HEK293 (cell line): ENCODE measurements around the gene KCNK17.

Experiments
- CTCF ChIP-seq: fragments of 450-650 bp; formaldehyde crosslinking; IDR thresholded peaks from 2 replicates; pipeline ENCODE4 v1.5.1; 2016; ENCODE audit warnings: missing biosample characterization, missing genetic modification characterization
- SCRT1 ChIP-seq: fragments of 450-650 bp; formaldehyde crosslinking; IDR thresholded peaks from 2 replicates; pipeline ENCODE4 v1.5.1; 2016; ENCODE audit warnings: missing biosample characterization, missing genetic modification characterization, borderline replicate concordance
- ZNF274 ChIP-seq, 2 experiments: fragments of 200-500 bp in 1 of 2; fragments of 450-650 bp in 1 of 2; sonication (Bioruptor generic) in 1 of 2; formaldehyde crosslinking in 1 of 2; IDR thresholded peaks; 2 replicates each; pipeline versions ENCODE4 v1.5.1 to v1.6.1; 2014 to 2016; ENCODE audit warnings: borderline replicate concordance in 1 of 2, inconsistent platforms in 1 of 2, low read length in 1 of 2, missing biosample characterization in 1 of 2, missing genetic modification characterization in 1 of 2
- ZNF394 ChIP-seq: fragments of 450-650 bp; formaldehyde crosslinking; IDR thresholded peaks from 2 replicates; pipeline ENCODE4 v1.5.1; 2016; ENCODE audit warnings: missing biosample characterization, missing genetic modification characterization, mild to moderate bottlenecking, moderate library complexity, borderline replicate concordance
- ZNF398 ChIP-seq: fragments of 450-650 bp; formaldehyde crosslinking; IDR thresholded peaks from 2 replicates; pipeline ENCODE4 v1.5.1; 2017; ENCODE audit warnings: missing biosample characterization, missing genetic modification characterization
- ZNF449 ChIP-seq: fragments of 450-650 bp; formaldehyde crosslinking; IDR thresholded peaks from 2 replicates; pipeline ENCODE4 v1.5.1; 2017; ENCODE audit warnings: missing biosample characterization, mild to moderate bottlenecking, missing genetic modification characterization, moderate library complexity
- ZNF518A ChIP-seq: fragments of 450-650 bp; formaldehyde crosslinking; conservative IDR thresholded peaks from 2 replicates; pipeline ENCODE4 v1.5.1; 2016; ENCODE audit warnings: low read depth, missing biosample characterization, missing genetic modification characterization
- ZNF529 ChIP-seq: fragments of 450-650 bp; formaldehyde crosslinking; IDR thresholded peaks from 2 replicates; pipeline ENCODE4 v1.5.1; 2017; ENCODE audit warnings: missing genetic modification characterization, missing biosample characterization; ENCODE audit not compliant: insufficient replicate concordance
- ZNF596 ChIP-seq: fragments of 450-650 bp; IDR thresholded peaks from 2 replicates; pipeline ENCODE4 v1.5.0; 2018; ENCODE audit warnings: missing biosample characterization, mild to moderate bottlenecking, missing genetic modification characterization, moderate library complexity
- ZNF707 ChIP-seq: fragments of 450-650 bp; formaldehyde crosslinking; IDR thresholded peaks from 2 replicates; pipeline ENCODE4 v1.5.1; 2016; ENCODE audit warnings: missing biosample characterization, missing genetic modification characterization

- TF ChIP-seq CTCF (no peak), ZNF394 (no peak), ZNF518A (tag by site-specific recombination) (no peak), ZNF274 (IDR thresholded peaks at IDR 0.05; ENCODE audit: low read length) (no peak), ZNF274 (tag by site-specific recombination; IDR thresholded peaks at IDR 0.05; ENCODE audit: borderline replicate concordance) (no peak), ZNF596 (tag by site-specific recombination) (no peak), SCRT1 (tag by site-specific recombination) (no peak), ZNF398 (no peak), ZNF707 (tag by site-specific recombination) (no peak), ZNF449 (no peak), ZNF529 (no peak)
Observed at GRCh38 chr6:39362487-39362865, 48.3 kb upstream of the KCNK17 start.
